Fibroblast of the aortic adventitia (primary cell): ENCODE data around the gene RAC2. TPM values are rescaled to one million over a fixed set of nuclear protein-coding genes. Genes with fewer than 3 reads are reported as not detected.

ENCODE experiments used
- DNase-seq: peaks from one replicate; pipeline ENCODE4 v3.0.0-alpha.2; 2010; ENCODE audit warnings: low read depth
- H3K4me3 ChIP-seq: 2 replicates; pipeline ENCODE4 v1.5.1; 2011; ENCODE audit warnings: low read depth, mild to moderate bottlenecking, control low read depth, low read length, moderate library complexity
- CTCF ChIP-seq: IDR thresholded peaks from 2 replicates; pipeline ENCODE4 v1.5.1; 2011; ENCODE audit warnings: mild to moderate bottlenecking, low read length, control low read depth, inconsistent platforms; ENCODE audit not compliant: insufficient read depth
- total RNA-seq: library from RNA; depleted of rRNA; stranded (reverse); fragments of >200 nt; gene quantifications from 2 replicates; pipeline ENCODE4 v1.2.3, GENCODE V29; 2012; ENCODE audit warnings: low replicate concordance

The RAC2 gene
- total RNA-seq, 1 donor = 14.4 TPM

DNA sequence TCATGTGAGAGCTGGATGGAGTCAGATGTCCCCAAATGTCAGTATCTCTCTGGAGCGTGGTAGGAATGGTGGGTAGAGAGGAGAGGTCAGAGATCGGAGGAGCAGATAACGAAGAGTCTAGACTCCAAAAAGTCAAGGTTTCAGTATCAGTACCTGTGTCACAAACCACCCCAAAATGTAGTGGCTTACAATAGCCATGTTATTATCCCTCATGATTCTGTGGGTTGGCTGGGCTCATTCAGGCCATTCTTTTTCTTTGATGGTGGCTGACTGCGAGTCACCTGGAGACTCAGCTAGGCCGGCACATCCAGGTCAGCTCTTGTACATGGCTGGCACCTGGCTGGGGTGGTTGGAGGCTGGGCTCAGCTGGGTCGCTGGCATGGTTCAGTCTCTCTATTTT, 24.5 kb downstream of the RAC2 start:
- no peak for TF ChIP-seq CTCF

GRCh38 chr22:37218771-37219411, 25.2 kb downstream of the RAC2 start:
- TF ChIP-seq CTCF = no peak
- DNase-seq = no peak
- H3K4me3 ChIP-seq = no peak overlapping the region

More for the DNA sequence above, 24.5 kb downstream of the RAC2 start:
- no peak overlapping the region for H3K4me3 ChIP-seq
- DNase-seq = no peak

GRCh38 chr22:37218399-37218770, 25.7 kb downstream of the RAC2 start:
- no peak for TF ChIP-seq CTCF

DNA sequence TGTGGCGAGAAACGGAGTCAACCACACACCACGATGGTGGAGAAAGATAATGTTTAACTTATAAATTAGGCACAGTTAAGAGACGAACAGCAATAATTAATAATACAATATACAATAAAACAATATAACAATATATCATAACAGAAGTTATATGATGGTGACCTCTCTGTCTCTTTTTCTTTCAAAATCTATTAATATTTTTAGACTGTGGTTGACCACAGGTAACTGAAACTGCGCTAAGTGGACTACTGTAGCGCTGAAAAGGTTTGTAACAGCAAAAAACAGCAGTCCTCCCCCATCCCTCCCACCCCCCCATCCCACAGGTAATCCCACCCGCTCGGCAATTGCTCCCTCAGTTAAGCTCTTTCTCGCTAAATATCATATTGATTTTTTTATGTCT, 28.2 kb downstream of the RAC2 start:
- no peak for TF ChIP-seq CTCF
- H3K4me3 ChIP-seq = no peak overlapping the region
- no peak for DNase-seq

More at GRCh38 chr22:37218399-37218770, 25.7 kb downstream of the RAC2 start:
- no peak for DNase-seq
- no peak overlapping the region for H3K4me3 ChIP-seq

GRCh38 chr22:37214731-37215030, 29.4 kb downstream of the RAC2 start:
- H3K4me3 ChIP-seq = no peak overlapping the region
- TF ChIP-seq CTCF = no peak

GRCh38 chr22:37213941-37214730, 29.9 kb downstream of the RAC2 start:
- no peak for DNase-seq
- TF ChIP-seq CTCF = no peak
- no peak overlapping the region for H3K4me3 ChIP-seq

More at GRCh38 chr22:37214731-37215030, 29.4 kb downstream of the RAC2 start:
- no peak for DNase-seq
